HL-60 (cell line): ENCODE measurements around the gene AFP.
"Not testable (repeated sequence)": the region's sequence is repeated elsewhere in the genome, so short reads cannot be mapped to it uniquely, and the experiment has no call there.

ENCODE experiments used
- CTCF ChIP-seq: IDR thresholded peaks from one replicate; pipeline ENCODE4 v1.5.1; 2011; ENCODE audit warnings: low read length, control low read depth, inconsistent platforms; ENCODE audit not compliant: insufficient read depth
- TF ChIP-seq, protein P1 (sequence below): IDR thresholded peaks from 2 replicates; pipeline ENCODE4 v1.6.1; 2012; ENCODE audit warnings: low read depth; ENCODE audit not compliant: insufficient replicate concordance

GRCh38 chr4:73389663-73390062 is 46.4 kb upstream of the AFP start:
- TF ChIP-seq, protein P1, sequence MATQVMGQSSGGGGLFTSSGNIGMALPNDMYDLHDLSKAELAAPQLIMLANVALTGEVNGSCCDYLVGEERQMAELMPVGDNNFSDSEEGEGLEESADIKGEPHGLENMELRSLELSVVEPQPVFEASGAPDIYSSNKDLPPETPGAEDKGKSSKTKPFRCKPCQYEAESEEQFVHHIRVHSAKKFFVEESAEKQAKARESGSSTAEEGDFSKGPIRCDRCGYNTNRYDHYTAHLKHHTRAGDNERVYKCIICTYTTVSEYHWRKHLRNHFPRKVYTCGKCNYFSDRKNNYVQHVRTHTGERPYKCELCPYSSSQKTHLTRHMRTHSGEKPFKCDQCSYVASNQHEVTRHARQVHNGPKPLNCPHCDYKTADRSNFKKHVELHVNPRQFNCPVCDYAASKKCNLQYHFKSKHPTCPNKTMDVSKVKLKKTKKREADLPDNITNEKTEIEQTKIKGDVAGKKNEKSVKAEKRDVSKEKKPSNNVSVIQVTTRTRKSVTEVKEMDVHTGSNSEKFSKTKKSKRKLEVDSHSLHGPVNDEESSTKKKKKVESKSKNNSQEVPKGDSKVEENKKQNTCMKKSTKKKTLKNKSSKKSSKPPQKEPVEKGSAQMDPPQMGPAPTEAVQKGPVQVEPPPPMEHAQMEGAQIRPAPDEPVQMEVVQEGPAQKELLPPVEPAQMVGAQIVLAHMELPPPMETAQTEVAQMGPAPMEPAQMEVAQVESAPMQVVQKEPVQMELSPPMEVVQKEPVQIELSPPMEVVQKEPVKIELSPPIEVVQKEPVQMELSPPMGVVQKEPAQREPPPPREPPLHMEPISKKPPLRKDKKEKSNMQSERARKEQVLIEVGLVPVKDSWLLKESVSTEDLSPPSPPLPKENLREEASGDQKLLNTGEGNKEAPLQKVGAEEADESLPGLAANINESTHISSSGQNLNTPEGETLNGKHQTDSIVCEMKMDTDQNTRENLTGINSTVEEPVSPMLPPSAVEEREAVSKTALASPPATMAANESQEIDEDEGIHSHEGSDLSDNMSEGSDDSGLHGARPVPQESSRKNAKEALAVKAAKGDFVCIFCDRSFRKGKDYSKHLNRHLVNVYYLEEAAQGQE: not testable (repeated sequence)
- not testable (repeated sequence) for TF ChIP-seq CTCF
